Sigmoid colon (tissue), 3 donors: Measurements from ENCODE around the gene NAT9.

Experiments used
- POLR2A ChIP-seq, 2 donors: fragments of 450-650 bp; IDR thresholded peaks; one replicate each; pipeline ENCODE4 v1.6.1; 2016; ENCODE audit warnings: antibody characterized with exemption in 2 of 2, mild to moderate bottlenecking in 2 of 2, moderate library complexity in 2 of 2
- TF ChIP-seq, protein P1 (sequence below), 4 experiments: fragments of 450-650 bp in 3 of 4; fragments of 200-600 bp in 1 of 4; IDR thresholded peaks; one replicate each; pipeline ENCODE4 v1.5.1; 2016 to 2019; ENCODE audit warnings: antibody characterized with exemption in 4 of 4, mild to moderate bottlenecking in 3 of 4, moderate library complexity in 2 of 4

DNA sequence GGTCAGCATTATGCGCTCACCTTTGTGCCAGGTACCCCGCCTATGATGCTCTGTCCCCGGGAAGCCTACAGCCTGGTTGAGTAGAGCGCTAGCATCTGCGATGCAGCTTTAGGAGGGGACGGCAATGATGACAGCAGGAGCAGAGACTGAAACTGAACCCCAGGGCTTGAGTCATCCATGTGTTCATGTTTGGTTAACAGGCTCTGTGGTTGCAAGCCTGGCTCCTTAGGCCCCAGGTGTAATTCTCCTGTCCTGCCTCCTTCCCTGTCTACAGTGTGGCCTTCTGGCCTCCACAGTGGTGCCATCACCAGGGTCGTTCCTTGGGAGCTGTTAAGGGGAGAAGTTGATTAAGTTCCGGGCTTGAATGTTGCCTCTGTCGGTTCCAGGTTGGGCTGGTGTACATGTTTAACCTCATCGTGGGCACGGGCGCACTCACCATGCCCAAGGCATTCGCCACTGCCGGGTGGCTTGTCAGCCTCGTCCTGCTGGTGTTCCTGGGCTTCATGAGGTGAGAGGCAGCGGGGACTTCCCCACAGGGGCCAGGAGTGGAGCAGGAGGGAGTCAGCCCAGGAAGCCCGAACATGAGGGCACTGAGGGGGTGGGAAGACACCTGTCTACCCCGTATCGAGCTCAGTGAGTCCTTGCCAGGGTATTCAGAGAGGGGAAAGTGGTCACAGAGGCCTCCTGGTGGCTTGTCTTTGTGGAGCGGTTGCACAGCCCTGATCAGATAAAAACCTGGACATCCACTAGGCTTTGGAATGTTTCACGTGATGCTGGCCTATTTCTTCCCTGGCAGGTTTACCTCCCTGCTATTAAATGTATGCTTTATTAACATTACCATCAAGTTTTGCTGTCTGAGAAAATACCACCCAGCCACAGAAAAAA, 9.2 kb upstream of the NAT9 start:
- TF ChIP-seq, protein P1, sequence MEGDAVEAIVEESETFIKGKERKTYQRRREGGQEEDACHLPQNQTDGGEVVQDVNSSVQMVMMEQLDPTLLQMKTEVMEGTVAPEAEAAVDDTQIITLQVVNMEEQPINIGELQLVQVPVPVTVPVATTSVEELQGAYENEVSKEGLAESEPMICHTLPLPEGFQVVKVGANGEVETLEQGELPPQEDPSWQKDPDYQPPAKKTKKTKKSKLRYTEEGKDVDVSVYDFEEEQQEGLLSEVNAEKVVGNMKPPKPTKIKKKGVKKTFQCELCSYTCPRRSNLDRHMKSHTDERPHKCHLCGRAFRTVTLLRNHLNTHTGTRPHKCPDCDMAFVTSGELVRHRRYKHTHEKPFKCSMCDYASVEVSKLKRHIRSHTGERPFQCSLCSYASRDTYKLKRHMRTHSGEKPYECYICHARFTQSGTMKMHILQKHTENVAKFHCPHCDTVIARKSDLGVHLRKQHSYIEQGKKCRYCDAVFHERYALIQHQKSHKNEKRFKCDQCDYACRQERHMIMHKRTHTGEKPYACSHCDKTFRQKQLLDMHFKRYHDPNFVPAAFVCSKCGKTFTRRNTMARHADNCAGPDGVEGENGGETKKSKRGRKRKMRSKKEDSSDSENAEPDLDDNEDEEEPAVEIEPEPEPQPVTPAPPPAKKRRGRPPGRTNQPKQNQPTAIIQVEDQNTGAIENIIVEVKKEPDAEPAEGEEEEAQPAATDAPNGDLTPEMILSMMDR (IDR thresholded peaks at IDR 0.05): no peak
- no peak for TF ChIP-seq POLR2A (IDR thresholded peaks at IDR 0.05)
